Measurements from ENCODE around the gene PTH2R. TPM values are rescaled to one million over a fixed set of nuclear protein-coding genes. Genes with fewer than 3 reads are reported as not detected.

PTH2R gene
- total and polyA plus RNA-seq, 2 donors (not counting 1 experiment from before 2014, with no cell fraction given), result not detected

GRCh38 chr2:208399201-208399600, 7.4 kb upstream of the PTH2R start:
- Histone ChIP-seq H3K9me3 (ENCODE audit: control insufficient read depth, insufficient read depth, low read depth, low read length) (no peaks in the 10 kb centered on the region), H3K79me2 (ENCODE audit: control insufficient read depth, insufficient read depth, low read length) (no peaks in the 10 kb centered on the region), H3K27ac (ENCODE audit: insufficient read depth, low read length) (no peak overlapping the region), H3K4me2 (ENCODE audit: extremely low read depth, insufficient read depth, low read length) (no peak overlapping the region), H3K36me3 (ENCODE audit: control insufficient read depth, insufficient read depth, low read length) (no peaks in the 10 kb centered on the region), H3K9ac (ENCODE audit: insufficient read depth, low read length) (no peak overlapping the region), H3K4me1 (ENCODE audit: control insufficient read depth, extremely low read depth, insufficient read depth, low read length) (no peaks in the 10 kb centered on the region), H3K27me3 (ENCODE audit: control insufficient read depth, insufficient read depth, low read length) (no peaks in the 10 kb centered on the region), H4K20me1 (ENCODE audit: control insufficient read depth, extremely low read depth, insufficient read depth, low read length) (no peaks in the 10 kb centered on the region), H2AFZ (ENCODE audit: low read length) (no peak overlapping the region), H3K4me3 (replicated peaks in 1 of 4; ENCODE audit: control extremely low read depth in 1 of 4, insufficient read depth in 1 of 4, low read depth in 3 of 4, low read length in 4 of 4) (no peak overlapping the region)
- no peak for DNase-seq (ENCODE audit: low read depth in 2 of 2)
- no peak for TF ChIP-seq CTCF (conservative IDR thresholded peaks at IDR 0.05 in 1 of 2, IDR thresholded peaks at IDR 0.05 in 1 of 2; ENCODE audit: low read depth in 1 of 2, low read length in 2 of 2)
- TF ChIP-seq EZH2 (IDR thresholded peaks at IDR 0.05; ENCODE audit: low read length, missing control alignments), result no peak

- peaks cover 15% of the 10 kb centered on the region for H3K27me3 ChIP-seq (ENCODE audit: control insufficient read depth, insufficient read depth, low read length)
- H3K4me1 ChIP-seq (ENCODE audit: control insufficient read depth, extremely low read depth, insufficient read depth, low read length), result no peaks in the 10 kb centered on the region
- no peaks in the 10 kb centered on the region for H3K9me3 ChIP-seq (ENCODE audit: control insufficient read depth, insufficient read depth, low read depth, low read length)
- no peak overlapping the region for H2AFZ ChIP-seq (ENCODE audit: low read length)
- no peak for TF ChIP-seq EZH2 (IDR thresholded peaks at IDR 0.05; ENCODE audit: low read length, missing control alignments)
- TF ChIP-seq CTCF (conservative IDR thresholded peaks at IDR 0.05 in 1 of 2, IDR thresholded peaks at IDR 0.05 in 1 of 2; ENCODE audit: low read depth in 1 of 2, low read length in 2 of 2), result peak in 1 of 2 donors; percentile 17
- H3K4me3 ChIP-seq (replicated peaks in 1 of 4; ENCODE audit: control extremely low read depth in 1 of 4, insufficient read depth in 1 of 4, low read depth in 3 of 4, low read length in 4 of 4), result no peak overlapping the region
- no peaks in the 10 kb centered on the region for H3K79me2 ChIP-seq (ENCODE audit: control insufficient read depth, insufficient read depth, low read length)
- no peaks in the 10 kb centered on the region for H4K20me1 ChIP-seq (ENCODE audit: control insufficient read depth, extremely low read depth, insufficient read depth, low read length)
- no peak overlapping the region for H3K27ac ChIP-seq (ENCODE audit: insufficient read depth, low read length)
- no peak overlapping the region for H3K9ac ChIP-seq (ENCODE audit: insufficient read depth, low read length)
- H3K4me2 ChIP-seq (ENCODE audit: extremely low read depth, insufficient read depth, low read length), result no peak overlapping the region
- peak; percentile 3 to 13 for DNase-seq (ENCODE audit: low read depth in 2 of 2)
- no peaks in the 10 kb centered on the region for H3K36me3 ChIP-seq (ENCODE audit: control insufficient read depth, insufficient read depth, low read length)
Measured at GRCh38 chr2:208407667-208408066, 1.1 kb downstream of the PTH2R start.

- H3K27ac ChIP-seq (ENCODE audit: insufficient read depth, low read length), result no peak overlapping the region
- no peak overlapping the region for H2AFZ ChIP-seq (ENCODE audit: low read length)
- H3K4me3 ChIP-seq (replicated peaks in 1 of 4; ENCODE audit: control extremely low read depth in 1 of 4, insufficient read depth in 1 of 4, low read depth in 3 of 4, low read length in 4 of 4), result no peak overlapping the region
- no peak for DNase-seq (ENCODE audit: low read depth in 2 of 2)
- H3K9me3 ChIP-seq (ENCODE audit: control insufficient read depth, insufficient read depth, low read depth, low read length), result no peaks in the 10 kb centered on the region
- no peaks in the 10 kb centered on the region for H4K20me1 ChIP-seq (ENCODE audit: control insufficient read depth, extremely low read depth, insufficient read depth, low read length)
- H3K27me3 ChIP-seq (ENCODE audit: control insufficient read depth, insufficient read depth, low read length), result no peaks in the 10 kb centered on the region
- no peaks in the 10 kb centered on the region for H3K4me1 ChIP-seq (ENCODE audit: control insufficient read depth, extremely low read depth, insufficient read depth, low read length)
- H3K9ac ChIP-seq (ENCODE audit: insufficient read depth, low read length), result no peak overlapping the region
- H3K79me2 ChIP-seq (ENCODE audit: control insufficient read depth, insufficient read depth, low read length), result no peaks in the 10 kb centered on the region
- H3K36me3 ChIP-seq (ENCODE audit: control insufficient read depth, insufficient read depth, low read length), result no peaks in the 10 kb centered on the region
- TF ChIP-seq CTCF (conservative IDR thresholded peaks at IDR 0.05 in 1 of 2, IDR thresholded peaks at IDR 0.05 in 1 of 2; ENCODE audit: low read depth in 1 of 2, low read length in 2 of 2), result no peak
- no peak for TF ChIP-seq EZH2 (IDR thresholded peaks at IDR 0.05; ENCODE audit: low read length, missing control alignments)
- H3K4me2 ChIP-seq (ENCODE audit: extremely low read depth, insufficient read depth, low read length), result no peak overlapping the region
Measured at GRCh38 chr2:208413931-208414330, 7.3 kb downstream of the PTH2R start.
